Prostate gland (tissue), 2 donors: ENCODE measurements around the gene NLRC3.

Source experiments
- CTCF ChIP-seq, 4 experiments: fragments of 200-600 bp in 2 of 4; fragments of 450-650 bp in 2 of 4; sonication (generic) in 2 of 4; IDR thresholded peaks; 1 replicate in 3 of 4; 2 replicates in 1 of 4; pipeline ENCODE4 v1.5.1; 2016 to 2019; ENCODE audit warnings: antibody characterized with exemption in 4 of 4, mild to moderate bottlenecking in 2 of 4, moderate library complexity in 2 of 4
- POLR2A ChIP-seq: fragments of 450-650 bp; IDR thresholded peaks from one replicate; pipeline ENCODE4 v1.6.1; 2016; ENCODE audit warnings: antibody characterized with exemption, mild to moderate bottlenecking
- POLR2AphosphoS5 ChIP-seq: sonication (generic); formaldehyde crosslinking; IDR thresholded peaks from one replicate; pipeline ENCODE4 v1.6.1; 2017; ENCODE audit warnings: antibody characterized with exemption

GRCh38 chr16:3577302-3577752 lies at the start of gene NLRC3:
- TF ChIP-seq CTCF (IDR thresholded peaks at IDR 0.05) (no peak), POLR2A (no peak), POLR2AphosphoS5 (no peak)
